Measurements from ENCODE around the gene TRIM62. TPM values are rescaled to one million over a fixed set of nuclear protein-coding genes. Genes with fewer than 3 reads are reported as not detected.

TRIM62 gene
- 5.7 TPM for polyA plus RNA-seq (ENCODE audit: insufficient read length)

- DNase-seq (ENCODE audit: low read depth) = peak; percentile 84
Measured at GRCh38 chr1:33181921-33182341, at the start of gene TRIM62. Gene TRIM62 (minus strand): TSS chr1:33182043. CDS start chr1:33181432, 611 bp downstream.

GRCh38 chr1:33231166-33231565 is 49.3 kb upstream of the TRIM62 start:
- DNase-seq (ENCODE audit: low read depth) = no peak

DNA sequence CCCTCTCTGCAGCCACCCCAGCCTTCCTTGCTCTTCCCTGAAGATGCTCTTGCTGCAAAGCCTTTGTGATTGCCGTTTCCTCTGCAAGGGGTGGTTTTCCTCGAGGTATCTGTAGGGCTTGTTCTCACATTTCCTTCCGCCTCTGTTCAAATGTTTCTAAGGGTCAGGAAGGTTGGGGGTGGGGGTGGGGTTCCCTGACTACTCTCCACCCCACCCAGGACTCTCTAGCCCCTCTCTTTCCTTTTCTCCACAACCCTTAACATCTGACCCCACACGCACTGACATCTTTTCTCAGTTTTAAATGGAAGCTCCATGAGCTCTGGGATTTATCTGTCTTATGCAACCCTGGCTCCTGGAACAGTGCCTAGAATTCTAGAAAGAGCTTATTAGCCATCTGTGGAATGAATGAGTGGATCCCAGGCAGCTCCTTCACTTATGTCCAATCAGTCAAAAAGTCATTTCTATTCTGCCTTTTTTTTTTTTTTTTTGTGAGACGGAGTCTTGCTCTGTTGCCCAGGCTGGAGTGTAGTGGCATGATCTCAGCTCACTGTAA is 47.2 kb upstream of the TRIM62 start:
- peak; percentile 73 for DNase-seq (ENCODE audit: low read depth)

- no peak for DNase-seq (ENCODE audit: low read depth)
Measured at GRCh38 chr1:33225586-33225985, 43.7 kb upstream of the TRIM62 start.

DNA sequence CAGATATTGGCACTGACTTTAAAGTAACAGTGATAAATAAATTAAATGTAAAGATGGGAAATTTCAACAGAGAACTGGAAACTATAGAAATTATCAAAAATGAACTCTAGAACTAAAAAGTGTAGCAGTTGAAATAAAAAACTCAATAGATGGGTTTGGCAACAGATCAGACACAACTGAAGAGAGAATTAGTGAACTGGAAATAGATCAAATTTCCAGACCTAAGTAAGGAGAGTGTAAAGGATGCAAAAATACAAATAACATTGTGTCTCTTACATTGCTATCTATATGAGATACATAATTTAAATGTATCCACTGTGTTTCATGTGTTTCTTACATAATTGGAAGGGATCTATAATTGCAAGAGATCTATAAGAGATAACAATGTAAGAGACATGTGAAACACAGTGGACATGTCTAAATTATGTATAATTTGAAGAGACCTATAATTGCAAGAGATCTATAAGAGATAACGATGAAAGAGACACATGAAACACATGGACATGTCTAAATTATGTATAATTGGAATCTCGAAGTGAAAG is 42.4 kb upstream of the TRIM62 start:
- no peak for DNase-seq (ENCODE audit: low read depth)

DNA sequence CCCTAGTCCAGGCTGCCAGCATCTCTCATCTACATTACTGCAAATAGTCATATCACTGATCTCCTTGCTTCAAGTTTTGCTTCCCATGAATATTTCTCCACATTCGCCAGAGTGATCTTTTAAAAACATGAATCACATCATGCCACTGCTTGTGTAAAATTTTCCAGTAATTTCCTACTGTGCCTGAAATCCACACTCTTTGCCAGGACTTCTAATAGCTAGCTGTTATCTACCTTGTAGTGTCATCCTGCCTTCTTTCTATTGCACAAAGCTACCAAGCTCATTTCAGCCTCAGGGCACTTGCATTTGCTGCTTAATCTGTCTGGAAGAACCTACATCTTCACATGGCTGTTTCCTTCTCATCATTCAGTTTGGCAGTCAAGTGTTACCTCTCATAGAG is 40.5 kb upstream of the TRIM62 start:
- no peak for DNase-seq (ENCODE audit: low read depth)

DNA sequence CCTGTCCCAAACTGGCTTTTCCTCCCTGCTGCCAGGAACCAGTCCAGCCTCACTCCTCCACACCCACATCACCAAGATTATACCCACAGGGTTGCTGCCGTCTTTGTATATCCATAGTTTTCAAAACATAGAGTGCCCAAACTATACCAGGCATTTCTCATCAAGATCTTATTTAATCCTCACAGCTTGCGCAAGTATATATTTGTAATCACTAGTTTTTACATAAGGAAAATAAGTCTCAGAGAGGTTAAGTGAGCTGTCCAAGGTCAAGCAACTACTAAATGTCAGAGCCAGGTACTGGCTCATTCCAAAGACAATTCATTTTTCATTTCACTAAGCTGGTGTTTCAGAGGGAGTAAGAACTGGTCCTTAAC is 39.5 kb upstream of the TRIM62 start:
- DNase-seq (ENCODE audit: low read depth) = no peak

DNA sequence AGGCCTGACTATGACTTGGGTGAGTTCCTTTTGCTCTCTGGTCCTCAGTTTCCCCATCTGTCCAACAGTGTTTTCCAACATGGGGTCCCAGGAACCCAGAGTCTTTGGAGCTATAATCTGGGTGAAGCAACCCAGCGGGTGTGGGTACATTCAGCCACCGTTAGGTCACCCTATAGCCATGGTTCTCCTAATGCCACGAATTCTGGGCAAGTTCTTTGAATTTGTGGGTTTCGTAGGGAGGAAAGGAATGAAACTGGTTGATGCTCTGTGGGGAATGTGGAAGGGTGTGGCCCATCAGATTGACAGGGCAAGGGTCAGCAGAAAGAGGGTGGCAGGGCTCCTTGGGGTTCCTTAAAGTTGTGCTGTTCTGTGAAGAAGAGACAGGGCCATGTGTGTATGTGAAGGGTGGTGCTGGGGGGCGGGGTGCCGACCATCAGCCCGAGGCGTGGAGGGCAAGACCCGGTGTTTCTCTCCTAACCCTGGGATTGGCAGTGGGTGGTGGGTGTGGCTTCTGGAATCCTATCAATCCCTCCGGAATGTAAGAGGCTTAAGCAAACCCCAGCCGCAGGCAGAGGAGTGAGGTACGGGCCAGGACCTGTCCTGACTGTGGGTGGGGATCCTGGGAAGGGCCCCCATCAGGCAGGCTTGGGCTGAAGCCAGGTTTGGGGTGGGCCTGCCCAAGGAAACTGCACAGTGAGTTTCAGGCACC is 39.0 kb upstream of the TRIM62 start:
- DNase-seq (ENCODE audit: low read depth) = no peak

DNA sequence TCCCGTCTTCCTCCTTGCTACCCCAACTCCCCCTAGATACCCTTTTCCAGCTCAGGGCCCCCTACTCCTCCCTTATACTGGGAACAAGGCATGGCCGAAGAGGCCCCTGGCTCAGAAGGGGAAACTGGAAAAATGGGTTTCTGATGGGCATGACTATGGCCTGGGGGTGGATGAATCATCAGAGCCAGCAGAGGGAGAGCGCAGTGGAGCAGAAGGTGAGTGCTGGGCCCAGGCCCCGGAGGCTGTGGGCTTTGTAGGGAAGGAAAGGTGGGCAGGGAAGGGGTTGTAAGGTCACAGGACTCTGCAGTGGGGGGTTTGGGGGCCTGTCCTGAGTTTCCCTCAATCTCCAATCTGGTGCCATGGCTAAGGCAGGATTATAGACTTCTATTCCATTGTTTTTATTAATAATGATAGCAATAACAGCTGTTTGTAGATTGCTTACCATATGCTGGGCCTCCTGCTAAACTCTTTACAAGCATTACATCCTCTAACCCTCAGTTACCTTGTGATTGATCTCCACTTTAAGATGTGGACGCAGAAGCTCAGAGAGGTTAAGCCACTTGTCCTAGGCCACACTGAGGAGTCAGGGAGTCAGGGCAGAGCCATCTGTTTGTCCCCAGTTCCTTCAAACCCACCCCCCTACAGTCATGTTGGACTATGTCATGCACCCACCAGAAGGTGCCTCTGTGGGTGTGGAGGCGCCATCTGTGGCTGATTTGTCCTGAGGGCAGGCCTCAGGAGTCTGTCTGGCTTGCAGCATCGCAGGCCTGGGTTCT is 38.2 kb upstream of the TRIM62 start:
- DNase-seq (ENCODE audit: low read depth) = no peak

- no peak for DNase-seq (ENCODE audit: low read depth)
Measured at GRCh38 chr1:33211972-33212371, 30.1 kb upstream of the TRIM62 start.

GRCh38 chr1:33206340-33206739 is 24.5 kb upstream of the TRIM62 start:
- no peak for DNase-seq (ENCODE audit: low read depth)

- DNase-seq (ENCODE audit: low read depth) = no peak
Measured at GRCh38 chr1:33195556-33195955, 13.7 kb upstream of the TRIM62 start.

DNA sequence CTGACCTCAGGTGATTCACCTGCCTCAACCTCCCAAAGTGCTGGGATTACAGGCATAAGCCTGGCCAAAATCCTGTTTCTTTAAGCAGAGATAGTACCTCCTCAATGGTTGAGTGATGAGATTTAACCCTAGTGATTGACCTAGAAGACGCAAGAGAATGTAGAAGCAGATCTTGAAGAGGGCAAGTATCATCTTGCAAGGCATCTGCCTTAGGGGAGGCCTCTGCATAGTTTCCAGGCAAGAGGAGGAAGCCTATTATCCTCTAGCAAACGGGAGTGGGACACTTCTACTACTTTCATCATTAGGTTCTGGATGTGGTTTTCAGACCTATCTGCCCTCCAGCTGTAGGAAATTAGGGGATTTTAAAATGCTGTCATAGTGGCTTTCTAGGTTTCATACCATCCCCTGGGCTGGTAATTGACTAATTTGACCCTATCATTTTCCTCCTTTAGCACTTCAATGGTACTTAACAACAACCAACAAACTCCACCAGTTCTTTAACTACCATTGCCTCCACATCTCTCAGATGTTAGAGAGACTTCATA is 10.0 kb upstream of the TRIM62 start:
- DNase-seq (ENCODE audit: low read depth) = no peak

GRCh38 chr1:33190701-33191100 is 8.9 kb upstream of the TRIM62 start:
- no peak for DNase-seq (ENCODE audit: low read depth)

DNA sequence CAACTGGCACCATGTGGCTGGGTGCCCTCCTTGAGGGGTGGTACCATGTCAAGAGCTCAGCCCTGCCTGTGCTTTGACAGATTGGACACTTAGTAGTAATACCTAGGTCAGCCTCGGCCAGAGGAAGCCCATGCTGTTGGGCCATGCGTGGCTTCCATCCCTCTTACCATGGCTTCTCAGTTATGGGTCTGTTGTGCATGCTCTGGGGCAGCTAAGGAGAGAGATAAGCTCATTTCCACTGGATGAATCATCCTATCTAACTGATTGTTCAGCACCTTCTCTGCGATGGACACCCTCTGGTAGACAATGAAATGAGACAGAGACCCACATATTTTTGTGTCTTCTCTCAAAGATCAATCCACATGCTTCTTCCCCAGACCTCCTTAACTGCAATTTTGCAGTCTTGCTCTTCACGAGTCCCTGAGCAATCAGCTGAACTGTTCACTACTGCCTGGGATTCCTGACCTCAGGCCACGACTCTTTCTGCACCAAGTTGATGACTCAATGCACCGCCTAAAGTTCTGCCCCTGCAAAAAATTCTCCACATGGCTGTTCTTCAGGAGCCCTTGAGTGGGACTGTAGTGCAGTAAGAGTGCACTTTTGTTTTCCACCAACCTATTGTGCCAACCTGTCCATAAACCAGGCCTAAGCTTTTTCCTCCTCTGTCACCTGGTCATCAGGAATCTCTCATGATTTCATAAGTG is 6.9 kb upstream of the TRIM62 start:
- DNase-seq (ENCODE audit: low read depth) = no peak

- DNase-seq (ENCODE audit: low read depth) = no peak
Measured at GRCh38 chr1:33186936-33187335, 5.1 kb upstream of the TRIM62 start.

- no peak for DNase-seq (ENCODE audit: low read depth)
Measured at GRCh38 chr1:33185541-33185940, 3.7 kb upstream of the TRIM62 start.

DNA sequence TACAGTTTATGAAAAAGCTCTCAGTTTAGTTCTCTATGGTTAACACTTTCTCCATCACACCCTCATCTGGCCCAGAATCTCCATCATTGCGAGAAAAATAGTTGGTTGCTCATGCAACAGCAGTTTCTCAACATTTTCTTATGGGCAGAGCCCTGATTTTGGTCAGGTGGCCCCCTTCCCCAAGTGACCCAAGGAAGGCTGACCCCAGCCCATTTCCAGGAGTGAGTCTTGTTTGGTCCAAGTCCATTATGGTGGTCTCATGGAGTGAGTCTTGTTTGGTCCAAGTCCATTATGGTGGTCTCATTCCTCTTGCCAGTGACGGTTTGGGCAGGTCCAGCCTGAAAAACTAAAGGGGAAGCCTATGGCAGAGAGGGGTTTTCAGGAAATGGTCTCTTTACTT is 1.5 kb upstream of the TRIM62 start:
- DNase-seq (ENCODE audit: low read depth) = no peak

DNA sequence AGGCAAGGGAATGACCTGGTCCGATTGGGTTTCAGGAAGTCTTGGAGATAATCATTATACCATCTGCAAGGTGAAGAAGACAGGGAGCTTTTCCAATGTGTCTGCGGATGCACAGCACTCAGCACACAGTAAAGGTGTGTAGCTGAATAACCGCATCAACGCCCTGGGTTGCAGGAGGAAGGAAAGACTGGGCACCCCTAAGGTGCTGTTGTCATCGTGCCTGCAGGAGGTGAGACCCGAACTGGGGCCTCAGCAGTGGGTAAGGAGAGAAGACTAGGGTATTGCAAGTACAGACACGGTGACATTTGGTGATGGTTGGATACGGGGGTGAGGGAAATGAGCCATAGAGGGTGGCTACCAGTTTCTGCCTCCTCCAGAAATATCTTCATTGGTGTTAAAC is 1.1 kb upstream of the TRIM62 start:
- DNase-seq (ENCODE audit: low read depth) = no peak

- DNase-seq (ENCODE audit: low read depth) = peak; percentile 67
Measured at GRCh38 chr1:33182401-33182841, 578 bp upstream of the TRIM62 start.
